GM18520 (cell line): ENCODE measurements around the gene ARHGAP6.
"Not testable (repeated sequence)": the region's sequence is repeated elsewhere in the genome, so short reads cannot be mapped to it uniquely, and the experiment has no call there.

Source experiments
- ATAC-seq: cut with Tn5 transposase; IDR thresholded peaks from one replicate; pipeline ENCODE4 v1.9.1; 2021; ENCODE audit not compliant: unreplicated experiment

ARHGAP6 gene

DNA sequence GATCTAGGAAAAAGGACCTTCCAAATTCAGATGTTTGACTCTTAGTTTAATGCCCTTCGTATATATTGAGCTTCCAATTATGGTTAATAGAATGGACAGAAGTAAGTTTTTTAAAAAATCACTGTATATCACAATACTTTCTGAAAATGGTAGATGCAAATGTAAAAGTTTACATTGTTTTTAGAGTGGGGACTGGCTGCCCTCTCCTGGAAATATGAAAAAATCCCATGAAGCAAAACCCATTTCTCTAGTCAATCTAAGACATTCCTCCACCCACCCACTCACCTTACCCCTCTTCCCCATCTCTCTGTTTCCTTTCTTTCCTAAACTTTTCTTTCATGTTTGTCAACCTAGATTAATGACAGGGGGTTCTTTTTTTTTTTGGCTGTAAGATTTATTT is 134.5 kb downstream of the ARHGAP6 start:
- ATAC-seq, result no peak

DNA sequence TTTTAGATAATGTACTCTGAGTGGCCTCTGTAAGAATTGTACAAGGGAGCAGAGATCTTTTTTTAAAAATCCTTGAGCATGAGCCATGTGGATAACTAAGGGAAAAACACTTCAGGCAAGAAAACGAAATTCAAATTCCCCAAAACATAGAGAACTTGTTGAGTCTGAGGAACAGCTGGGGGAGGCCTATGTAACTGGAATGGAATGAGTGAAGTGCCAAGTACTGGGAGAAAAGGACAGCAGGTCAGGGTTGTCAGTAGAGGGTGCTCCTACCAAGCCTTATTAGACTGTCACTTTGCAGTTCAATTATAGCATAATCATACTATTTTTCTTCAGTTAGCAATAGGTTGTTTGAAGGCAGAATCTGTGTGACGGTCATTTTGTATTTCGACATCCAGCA is 135.1 kb downstream of the ARHGAP6 start:
- no peak for ATAC-seq

DNA sequence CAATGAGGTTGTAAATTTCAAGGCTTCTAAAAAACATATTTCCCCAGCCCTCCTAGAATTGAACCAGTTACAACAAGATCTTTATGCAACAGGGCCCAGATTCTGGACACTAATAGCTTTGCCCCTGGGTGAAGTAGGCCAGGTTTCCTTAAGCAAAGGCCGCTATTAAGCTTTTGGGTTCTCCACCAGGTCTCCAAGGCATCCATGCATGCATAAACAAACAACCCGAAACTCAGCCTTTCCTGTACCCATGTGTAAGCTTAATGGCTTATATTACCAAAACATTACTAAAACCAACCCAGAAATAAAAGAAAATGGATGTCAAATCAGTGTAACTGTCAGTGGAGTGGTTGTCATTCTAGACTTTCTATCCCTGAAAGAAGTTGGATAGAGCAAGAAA is 137.1 kb downstream of the ARHGAP6 start:
- ATAC-seq, result no peak

DNA sequence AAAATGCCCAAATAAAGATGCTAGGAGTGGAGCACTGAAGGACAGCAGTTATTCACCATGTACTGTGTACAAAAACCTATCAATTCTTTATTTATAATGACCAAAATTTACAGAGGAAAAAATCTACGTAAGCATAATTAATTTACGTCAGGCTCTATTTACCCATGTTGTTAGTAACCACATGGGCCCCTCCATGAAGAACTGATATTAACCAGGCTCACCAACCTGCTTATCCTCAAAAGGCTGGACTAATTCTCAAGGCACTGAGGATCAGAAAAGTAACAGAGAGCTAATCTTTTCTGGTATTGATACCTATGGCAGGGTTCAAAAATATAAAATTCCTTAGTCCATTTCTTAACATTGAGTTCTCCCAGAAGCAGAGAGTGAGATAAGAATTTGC is 140.0 kb downstream of the ARHGAP6 start:
- no peak for ATAC-seq

DNA sequence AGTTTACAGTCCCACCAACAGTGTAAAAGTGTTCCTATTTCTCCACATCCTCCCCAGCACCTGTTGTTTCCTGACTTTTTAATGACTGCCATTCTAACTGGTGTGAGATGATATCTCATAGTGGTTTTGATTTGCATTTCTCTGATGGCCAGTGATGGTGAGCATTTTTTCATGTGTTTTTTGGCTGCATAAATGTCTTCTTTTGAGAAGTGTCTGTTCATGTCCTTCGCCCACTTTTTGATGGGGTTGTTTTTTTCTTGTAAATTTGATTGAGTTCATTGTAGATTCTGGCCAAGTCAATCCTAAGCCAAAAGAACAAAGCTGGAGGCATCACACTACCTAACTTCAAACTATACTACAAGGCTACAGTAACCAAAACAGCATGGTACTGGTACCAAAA is 146.5 kb downstream of the ARHGAP6 start:
- ATAC-seq, result not testable (repeated sequence)

DNA sequence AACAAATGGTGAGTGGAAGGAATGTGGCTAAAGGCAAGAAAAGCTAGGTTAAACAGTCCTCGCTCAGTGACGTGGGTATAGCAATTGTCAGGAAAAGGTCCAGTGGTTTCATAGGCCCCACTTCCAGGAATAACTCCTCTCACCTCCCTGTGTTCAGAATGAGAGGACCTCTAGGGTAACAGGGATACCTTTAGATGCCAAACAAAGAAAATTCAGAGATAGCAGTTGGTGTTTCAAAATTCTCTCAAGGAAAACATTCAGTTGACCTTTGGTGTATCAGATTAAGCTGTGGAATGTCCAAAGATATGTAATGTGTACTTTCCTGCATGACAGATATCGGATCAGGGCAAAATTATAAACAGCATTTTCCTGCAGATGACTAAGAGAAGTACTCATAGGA is 155.9 kb downstream of the ARHGAP6 start:
- ATAC-seq, result no peak

DNA sequence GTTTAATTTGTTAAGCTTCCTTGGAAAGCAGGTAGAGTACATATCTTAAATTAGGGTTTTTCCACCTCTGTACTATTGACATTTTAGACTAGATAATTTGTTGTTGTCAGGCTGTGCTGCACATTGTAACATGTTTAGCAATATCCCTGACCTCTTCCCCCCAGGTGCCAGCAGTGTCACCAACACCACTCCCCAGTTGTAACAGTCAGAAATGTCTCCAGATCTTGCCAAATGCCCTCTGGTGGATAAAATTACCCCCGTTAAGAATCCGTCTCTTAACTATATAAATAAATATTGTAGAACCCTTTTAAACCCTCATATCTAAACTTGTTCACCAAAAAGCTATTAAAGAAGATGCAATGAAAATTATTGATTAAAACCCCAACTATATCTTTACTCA is 161.5 kb downstream of the ARHGAP6 start:
- ATAC-seq, result no peak

DNA sequence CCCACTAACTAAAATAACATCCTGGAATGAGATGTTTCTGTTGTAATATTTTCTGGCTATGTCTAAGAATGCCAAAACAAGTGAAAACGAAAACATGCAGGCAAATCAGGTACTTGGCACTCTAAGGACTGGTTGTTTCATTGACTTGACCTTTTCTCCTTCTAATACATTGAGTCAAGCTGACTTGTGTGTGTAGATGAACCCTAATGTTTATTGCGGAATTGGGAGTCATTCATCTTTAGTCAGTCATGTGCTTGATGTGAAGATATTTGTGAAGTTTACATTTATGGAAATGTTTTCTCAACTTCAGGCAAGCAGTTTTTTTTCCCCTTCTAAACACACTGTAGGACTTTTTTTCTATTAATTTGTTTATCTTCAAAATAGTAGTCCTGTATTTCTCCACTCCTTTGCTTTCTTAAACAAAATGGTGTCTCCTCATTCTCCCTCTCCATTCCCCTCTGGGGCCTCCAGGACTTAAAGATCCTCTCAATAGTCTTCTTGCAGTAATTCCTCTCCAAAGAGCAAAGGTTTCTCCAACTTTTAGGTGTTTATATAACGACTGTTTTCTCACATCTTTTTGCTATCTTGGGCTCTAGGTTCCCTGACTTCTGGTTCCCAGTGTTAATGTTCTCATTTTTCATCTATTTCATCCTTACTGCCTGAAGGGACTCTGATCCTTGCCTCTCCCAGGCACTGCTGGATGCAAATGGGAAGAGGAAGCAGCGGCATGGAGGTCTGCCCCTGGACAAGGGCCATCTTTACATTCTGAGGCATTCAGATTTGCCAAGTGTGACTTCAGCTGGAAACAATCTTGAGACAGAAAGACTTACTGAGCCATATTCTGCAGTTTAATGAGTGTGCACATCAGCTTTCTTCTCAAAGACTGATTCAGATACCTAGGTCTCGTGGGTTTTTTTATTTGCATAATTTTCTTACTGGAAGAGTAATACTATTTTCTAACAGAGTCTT is 166.4 kb downstream of the ARHGAP6 start:
- no peak for ATAC-seq

DNA sequence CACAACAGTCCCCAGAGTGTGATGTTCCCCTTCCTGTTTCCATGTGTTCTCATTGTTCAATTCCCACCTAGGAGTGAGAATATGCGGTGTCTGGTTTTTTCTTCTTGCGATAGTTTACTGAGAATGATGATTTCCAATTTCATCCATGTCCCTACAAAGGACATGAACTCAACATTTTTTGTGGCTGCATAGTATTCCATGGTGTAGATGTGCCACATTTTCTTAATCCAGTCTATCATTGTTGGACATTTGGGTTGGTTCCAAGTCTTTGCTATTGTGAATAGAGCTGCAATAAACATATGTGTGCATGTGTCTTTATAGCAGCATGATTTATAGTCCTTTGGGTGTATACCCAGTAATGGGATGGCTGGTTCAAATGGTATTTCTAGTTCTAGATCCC is 174.3 kb downstream of the ARHGAP6 start:
- ATAC-seq, result not testable (repeated sequence)

DNA sequence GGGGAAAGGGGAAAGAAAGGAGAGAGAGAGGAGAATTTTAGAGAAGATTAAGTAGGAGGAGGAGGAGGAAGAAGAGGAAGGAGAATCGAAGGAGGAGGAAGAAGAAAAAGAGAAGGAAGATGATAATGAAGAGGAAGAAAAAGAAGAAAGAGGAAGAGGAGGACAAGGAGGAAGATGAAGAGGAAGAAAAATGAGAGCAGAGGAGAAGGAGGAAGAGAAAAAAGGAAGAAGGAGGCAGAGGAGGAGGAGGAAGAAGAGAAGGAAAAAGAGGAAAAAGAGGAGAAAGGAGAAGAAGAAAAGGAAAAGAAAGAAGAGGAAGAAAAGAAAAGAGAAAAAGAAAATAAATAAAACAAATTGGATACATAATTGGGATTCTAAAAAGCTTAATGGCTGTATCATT is 181.4 kb downstream of the ARHGAP6 start:
- no peak for ATAC-seq

DNA sequence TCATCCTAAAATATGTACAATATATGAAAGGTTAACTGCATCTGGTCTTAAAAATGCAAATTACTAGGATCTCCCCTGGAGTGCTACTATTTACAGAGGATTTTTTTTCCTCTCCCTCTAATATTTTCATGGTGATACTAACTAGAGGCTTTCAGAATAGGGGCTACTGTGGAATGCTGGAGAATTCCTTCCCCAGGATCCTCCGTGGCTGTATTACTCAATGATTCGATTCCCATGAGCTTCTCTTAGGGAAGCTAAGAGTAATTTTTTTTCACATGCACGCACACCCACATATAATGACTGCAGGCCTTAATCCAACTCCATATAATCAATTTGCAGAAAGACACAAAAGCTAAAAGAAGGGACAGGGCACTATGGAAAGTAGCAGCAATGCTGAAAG is 184.7 kb downstream of the ARHGAP6 start:
- ATAC-seq, result no peak

DNA sequence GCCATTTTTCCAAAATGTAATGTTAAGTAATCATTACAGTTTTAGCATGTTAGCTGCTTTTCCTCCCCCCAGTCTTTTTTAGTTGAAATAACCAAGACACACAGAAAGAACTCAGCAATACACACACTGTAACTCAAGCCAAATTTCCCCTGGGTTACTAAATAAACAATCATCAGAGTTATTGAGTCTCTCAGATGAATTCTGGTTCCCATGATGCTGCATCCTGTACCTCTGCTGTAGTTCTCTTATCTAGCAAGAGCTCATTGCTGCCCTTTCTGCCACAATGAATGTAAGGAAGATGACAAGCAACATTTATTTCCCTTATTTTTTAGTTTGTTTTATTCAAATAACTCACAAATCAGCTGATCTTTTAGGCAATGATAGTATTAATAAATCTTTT is 185.1 kb downstream of the ARHGAP6 start:
- no peak for ATAC-seq

DNA sequence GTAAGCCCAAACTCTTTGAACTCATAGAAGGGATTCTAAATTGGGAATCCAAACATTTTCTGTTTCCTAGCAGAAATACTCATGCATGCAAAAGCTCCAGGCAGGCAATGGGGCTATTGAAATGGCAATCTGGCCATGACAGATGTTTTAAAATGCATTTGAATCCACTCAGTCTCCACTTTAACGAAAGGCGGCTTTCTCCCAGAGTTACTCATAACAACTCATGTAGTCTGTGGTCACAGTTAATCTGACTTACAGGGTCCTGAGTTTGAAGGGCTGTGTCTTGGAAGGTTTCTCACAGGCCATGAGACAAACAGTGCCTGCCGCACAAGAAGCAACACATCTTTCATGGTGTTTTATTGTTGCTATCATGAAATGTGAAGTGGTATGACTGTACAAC is 186.8 kb downstream of the ARHGAP6 start:
- no peak for ATAC-seq

DNA sequence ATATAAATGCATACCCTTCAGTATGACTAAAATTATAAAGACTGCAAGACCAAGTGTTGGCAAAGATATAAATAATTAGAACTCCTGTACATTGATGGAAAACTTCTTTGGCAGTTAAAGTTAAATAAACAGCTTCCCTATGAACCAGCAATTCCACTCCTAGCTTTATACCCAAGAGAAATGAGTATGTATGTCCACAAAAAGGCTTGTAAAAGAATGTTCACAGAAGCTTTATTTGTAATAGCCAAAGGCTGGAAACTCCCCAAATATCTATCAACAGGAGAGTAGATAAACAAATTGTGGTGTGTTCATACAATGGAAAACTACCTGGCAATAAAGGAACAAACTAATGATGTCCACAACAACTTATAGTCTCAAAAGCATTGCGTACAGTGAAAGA is 187.7 kb downstream of the ARHGAP6 start:
- ATAC-seq, result no peak

DNA sequence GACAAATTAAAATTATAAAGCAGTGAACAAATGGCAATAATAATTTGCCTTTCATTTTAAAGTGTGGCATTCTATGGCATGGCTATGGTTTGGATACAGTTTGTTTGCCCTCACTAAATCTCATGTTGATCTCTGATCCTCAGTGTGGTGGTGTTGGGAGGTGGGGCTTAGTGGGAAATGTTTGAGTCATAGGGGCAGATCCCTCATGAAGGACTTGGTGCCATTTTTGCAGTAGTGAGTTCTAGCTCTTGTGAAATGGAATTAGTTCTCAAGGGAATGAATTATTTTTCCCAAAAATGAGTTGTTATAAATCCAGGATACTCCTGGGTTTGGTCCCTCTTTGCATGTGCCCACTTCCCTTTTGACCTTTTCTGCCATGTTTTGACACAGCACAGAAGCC is 191.1 kb downstream of the ARHGAP6 start:
- ATAC-seq, result no peak

DNA sequence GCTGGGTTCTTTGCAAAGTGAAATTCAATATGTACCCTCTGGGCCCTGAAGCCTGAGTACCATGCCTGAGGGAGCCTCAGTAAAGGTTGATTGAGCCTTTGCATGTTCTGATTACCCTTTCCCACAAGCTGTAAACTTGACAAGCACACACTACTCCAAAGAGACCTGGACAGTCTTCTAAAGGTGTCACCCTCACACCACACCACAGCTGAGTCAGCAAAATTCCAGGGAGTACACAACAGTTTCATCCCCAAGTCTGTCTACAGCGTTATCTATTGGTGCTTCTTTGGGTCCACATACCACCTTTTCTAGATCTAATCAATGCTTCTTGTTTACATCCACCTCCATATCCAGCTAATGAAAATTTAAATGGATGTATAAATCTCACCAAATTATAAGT is 191.7 kb downstream of the ARHGAP6 start:
- no peak for ATAC-seq

DNA sequence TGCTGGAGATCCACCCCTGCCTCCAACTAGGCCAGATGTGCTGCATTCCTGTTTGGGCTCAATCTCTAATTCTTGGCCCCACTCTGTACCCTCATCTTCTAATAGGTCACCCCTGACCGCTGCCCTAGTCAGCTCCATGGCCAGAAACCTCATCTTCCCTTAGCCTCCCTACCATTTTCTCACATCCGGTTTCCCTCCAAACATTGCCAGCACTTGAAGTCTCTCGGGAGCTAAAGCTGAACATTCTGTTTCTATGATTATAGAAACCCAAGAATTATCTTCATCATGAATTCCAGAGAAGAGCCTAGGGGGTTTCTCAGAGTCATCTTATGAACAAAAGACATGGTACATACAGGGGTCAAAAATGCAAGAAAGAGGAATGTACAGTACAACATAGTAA is 192.8 kb downstream of the ARHGAP6 start:
- no peak for ATAC-seq

DNA sequence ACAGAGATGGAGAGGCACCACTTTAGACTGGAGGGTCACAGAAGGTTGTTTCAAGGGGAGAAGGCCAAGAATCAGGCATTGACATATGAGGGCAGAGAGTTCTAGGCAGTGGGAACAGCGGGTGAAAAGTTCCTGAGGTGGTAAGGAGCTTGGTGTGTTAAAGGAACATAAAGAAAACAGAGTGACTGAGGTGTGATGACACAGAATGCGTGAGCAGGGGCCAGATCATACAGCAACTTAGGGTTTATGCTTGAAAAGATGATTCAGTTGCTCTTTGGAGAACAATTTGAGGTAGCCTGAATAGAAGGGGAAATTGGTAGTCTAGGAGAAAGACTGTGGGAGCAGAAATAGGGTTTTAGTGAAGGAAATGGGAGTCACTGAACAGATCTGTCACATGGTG is 193.3 kb downstream of the ARHGAP6 start:
- ATAC-seq, result no peak

DNA sequence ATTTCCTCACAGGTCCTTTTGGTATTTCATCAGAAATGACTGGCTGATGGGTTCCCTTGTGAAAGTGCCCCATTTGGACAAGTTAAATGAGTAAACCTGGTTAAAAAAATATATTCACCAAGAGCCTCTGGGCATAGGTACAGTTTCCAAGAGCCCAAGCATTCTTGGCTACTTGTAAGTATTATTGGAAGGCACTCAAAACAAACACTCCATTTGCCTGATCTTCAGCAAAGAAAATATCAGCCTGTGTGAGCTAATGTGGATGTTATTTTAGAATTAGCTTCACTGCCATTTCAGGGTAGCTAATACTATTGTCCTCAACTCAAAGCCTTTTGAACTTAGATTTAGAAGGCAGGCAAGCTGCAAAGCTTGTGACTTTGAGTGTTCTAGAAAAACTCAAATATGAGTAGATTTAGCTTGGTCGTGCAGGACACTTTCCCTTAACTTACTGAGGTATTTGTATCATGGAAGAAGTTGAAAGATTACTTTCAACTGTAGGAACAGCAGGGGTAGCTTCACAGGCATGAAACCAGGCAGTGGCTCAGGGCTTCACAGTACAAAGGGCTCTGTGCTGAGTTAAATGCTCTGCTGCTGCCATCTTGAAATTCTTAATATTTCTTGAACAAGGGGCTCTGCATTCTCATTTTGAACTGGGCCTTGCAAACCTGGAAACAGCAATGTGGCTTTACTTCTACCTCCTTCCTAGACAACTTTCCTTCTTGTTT is 195.3 kb downstream of the ARHGAP6 start:
- no peak for ATAC-seq

DNA sequence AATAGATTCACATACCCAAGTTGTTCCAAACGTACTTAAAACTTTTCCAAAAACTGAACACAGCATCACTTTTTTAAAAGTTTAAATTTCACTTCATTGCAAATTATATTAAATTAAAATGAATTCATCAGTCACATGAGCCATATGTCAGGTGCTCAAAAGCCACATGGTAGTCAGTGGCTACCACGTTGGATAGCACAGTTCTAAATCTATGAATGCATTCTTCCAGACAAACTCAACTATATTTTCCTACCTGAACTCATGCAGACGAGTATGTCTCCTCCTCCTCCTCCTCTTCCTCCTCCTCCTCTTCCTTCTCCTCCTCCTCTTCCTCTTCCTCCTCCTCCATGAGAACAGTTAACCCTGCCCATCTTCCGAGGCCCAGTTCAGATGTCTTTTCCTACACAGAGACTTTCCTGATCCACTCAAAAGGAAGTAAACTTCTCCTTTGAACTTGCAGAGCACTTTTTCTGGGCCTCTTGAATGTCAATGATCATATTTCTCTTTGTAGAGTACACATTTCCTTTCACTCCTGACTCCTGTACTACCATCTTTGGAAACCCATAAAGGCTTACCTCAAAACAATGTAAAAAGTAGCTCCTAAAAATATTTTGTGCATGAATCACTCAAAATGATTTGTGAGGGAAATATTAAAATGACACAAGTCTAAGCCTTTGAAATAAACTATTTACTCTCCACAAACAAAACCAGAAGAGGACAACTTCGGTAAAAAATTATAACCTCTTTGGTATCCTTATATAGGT is 199.9 kb downstream of the ARHGAP6 start:
- no peak for ATAC-seq

DNA sequence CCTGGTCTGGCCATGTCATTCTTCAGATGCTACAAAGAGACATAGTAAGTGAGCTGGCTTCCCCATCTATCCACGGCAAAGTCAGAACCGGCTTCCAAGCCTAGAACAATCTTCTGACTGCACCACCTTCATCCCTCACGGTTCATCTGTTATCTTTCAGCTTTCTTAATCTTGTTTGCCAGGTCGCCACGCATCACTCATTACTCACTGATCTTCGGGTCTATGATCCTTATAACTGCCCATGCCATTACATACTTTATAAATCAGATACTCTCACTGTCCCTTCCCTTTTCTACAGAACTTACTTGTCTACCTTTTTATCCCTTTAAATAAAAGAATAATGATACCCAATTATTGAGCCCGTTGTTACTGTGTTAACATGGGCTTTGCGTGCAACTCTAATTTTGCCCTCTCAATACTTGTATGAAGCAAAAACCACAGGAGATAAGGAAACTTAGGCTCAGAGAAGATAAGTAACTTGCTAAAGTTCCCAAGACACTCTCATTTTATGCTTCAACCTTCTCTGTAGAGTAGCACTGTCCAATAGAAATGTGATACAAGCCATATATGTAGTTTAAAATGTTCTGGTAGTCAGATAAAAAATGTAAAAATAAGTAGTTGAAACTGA is 200.8 kb downstream of the ARHGAP6 start:
- no peak for ATAC-seq
